Tibial nerve (tissue), 4 donors: ENCODE results near the gene CARD14. TPM values are rescaled to one million over a fixed set of nuclear protein-coding genes. Genes with fewer than 3 reads are reported as not detected.

ENCODE experiments used
- DNase-seq, 2 donors: peaks; one replicate each; pipeline ENCODE4 v3.0.0-alpha.2; 2019; ENCODE audit warnings: low spot score in 2 of 2
- H3K27ac ChIP-seq, 4 donors: fragments of 200-600 bp; sonication (generic) in 3 of 4; one replicate each; pipeline ENCODE4 v1.5.1; 2017 to 2019; ENCODE audit warnings: mild to moderate bottlenecking in 1 of 4
- H3K27me3 ChIP-seq, 2 donors: fragments of 200-600 bp; sonication (generic) in 1 of 2; one replicate each; pipeline versions ENCODE4 v1.5.1 to v1.6.0; 2017 to 2019
- H3K36me3 ChIP-seq, 3 donors: fragments of 200-600 bp; sonication (generic); one replicate each; pipeline ENCODE4 v1.5.1; 2018 to 2019
- H3K4me1 ChIP-seq, 4 donors: fragments of 200-600 bp; sonication (generic) in 3 of 4; one replicate each; pipeline ENCODE4 v1.5.1; 2017 to 2019
- H3K4me3 ChIP-seq, 4 donors: fragments of 200-600 bp; sonication (generic) in 3 of 4; one replicate each; pipeline ENCODE4 v1.5.1; 2017 to 2019; ENCODE audit warnings: mild to moderate bottlenecking in 1 of 4, moderate library complexity in 1 of 4
- H3K9me3 ChIP-seq, 4 donors: fragments of 200-600 bp; sonication (generic) in 3 of 4; one replicate each; pipeline ENCODE4 v1.5.1; 2017 to 2019
- EP300 ChIP-seq, 2 donors: sonication (generic); formaldehyde crosslinking; IDR thresholded peaks; one replicate each; pipeline ENCODE4 v1.6.1; 2017; ENCODE audit warnings: antibody characterized with exemption in 2 of 2, mild to moderate bottlenecking in 1 of 2
- POLR2A ChIP-seq, 2 donors: fragments of 450-650 bp; IDR thresholded peaks; one replicate each; pipeline ENCODE4 v1.6.1; 2017; ENCODE audit warnings: antibody characterized with exemption in 2 of 2, mild to moderate bottlenecking in 2 of 2, moderate library complexity in 2 of 2
- WGBS, 2 donors: methylation state at CpG; one replicate each; pipeline ENCODE4 v1.1.5; 2018; 5-methylcytosine and 5-hydroxymethylcytosine counted together
- total RNA-seq, 4 donors: library from RNA; depleted of rRNA; stranded (reverse); fragments of >200 nt; gene quantifications; one replicate each; pipeline ENCODE4 v1.1.0, GENCODE V29; 2016
- TF ChIP-seq, protein P1 (sequence below), 5 experiments: fragments of 200-600 bp in 3 of 5; fragments of 450-650 bp in 2 of 5; sonication (generic) in 3 of 5; IDR thresholded peaks; one replicate each; pipeline ENCODE4 v1.5.1; 2016 to 2019; ENCODE audit warnings: antibody characterized with exemption in 5 of 5, mild to moderate bottlenecking in 3 of 5, moderate library complexity in 2 of 5

The CARD14 gene
- total RNA-seq, 4 donors from 2014 or later, result 0.22 to 4.4 (median 1.3) TPM

DNA sequence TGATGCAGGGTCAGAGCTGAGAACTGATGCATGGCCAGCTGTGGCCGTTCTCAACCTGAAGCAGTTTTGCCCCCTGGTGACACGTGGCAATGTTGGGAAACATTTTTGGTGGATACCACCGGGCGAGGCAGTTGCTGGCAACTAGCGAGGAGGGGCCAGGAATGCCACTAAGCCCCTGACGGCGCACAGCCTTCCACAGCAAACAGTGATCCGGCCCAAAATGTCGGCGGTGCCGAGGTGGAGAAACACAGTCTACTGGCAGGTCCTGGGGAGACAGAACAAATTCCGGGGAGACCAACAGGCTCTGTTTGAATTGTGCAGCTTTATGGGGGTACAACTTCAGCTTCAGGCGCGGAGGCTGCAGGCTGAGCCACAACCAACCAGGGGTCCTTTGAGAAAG, 58.6 kb downstream of the CARD14 start:
- peaks cover 0 to 88% (median 0%) of the 10 kb centered on the region in 3 donors for H3K36me3 ChIP-seq
- 86 to 92% methylated on average over 14 of the region's 14 CpGs for WGBS, 2 donors

DNA sequence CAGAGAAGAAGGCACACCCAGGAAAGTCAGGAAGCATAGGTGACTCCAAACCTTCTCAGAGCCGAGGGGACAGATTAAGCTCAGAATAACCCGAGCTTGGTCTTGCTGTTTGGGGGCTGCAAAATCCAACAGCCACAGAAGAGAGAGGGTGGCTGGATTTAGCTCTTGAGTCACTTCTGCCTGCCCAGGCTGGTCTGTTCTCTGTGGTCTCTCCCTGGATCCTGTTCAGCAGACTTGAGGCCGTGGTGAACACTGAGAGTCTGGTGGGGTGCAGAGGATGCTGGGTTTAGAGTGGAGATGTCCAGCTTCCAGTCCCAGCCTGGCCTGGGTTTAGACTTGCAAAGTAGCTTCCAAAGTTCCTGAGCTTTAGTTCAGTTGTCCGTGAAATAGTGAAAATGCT, 59.2 kb downstream of the CARD14 start:
- TF ChIP-seq, protein P1, sequence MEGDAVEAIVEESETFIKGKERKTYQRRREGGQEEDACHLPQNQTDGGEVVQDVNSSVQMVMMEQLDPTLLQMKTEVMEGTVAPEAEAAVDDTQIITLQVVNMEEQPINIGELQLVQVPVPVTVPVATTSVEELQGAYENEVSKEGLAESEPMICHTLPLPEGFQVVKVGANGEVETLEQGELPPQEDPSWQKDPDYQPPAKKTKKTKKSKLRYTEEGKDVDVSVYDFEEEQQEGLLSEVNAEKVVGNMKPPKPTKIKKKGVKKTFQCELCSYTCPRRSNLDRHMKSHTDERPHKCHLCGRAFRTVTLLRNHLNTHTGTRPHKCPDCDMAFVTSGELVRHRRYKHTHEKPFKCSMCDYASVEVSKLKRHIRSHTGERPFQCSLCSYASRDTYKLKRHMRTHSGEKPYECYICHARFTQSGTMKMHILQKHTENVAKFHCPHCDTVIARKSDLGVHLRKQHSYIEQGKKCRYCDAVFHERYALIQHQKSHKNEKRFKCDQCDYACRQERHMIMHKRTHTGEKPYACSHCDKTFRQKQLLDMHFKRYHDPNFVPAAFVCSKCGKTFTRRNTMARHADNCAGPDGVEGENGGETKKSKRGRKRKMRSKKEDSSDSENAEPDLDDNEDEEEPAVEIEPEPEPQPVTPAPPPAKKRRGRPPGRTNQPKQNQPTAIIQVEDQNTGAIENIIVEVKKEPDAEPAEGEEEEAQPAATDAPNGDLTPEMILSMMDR (IDR thresholded peaks at IDR 0.05), result no peak
- no peak for TF ChIP-seq POLR2A (IDR thresholded peaks at IDR 0.05)
- TF ChIP-seq EP300 (IDR thresholded peaks at IDR 0.05), result no peak
- no peaks in the 10 kb centered on the region for H3K4me1 ChIP-seq
- WGBS, 2 donors, result 91 to 96% methylated on average over 4 of the region's 4 CpGs
- no peak for DNase-seq
- H3K9me3 ChIP-seq, result peaks cover 0 to 26% (median 8%) of the 10 kb centered on the region in 4 donors
- H3K27ac ChIP-seq, result no peak overlapping the region
- no peak overlapping the region for H3K4me3 ChIP-seq
- H3K36me3 ChIP-seq, result peaks cover 0 to 93% (median 0%) of the 10 kb centered on the region in 3 donors
- H3K27me3 ChIP-seq, result no peaks in the 10 kb centered on the region

More for the DNA sequence above, 58.6 kb downstream of the CARD14 start:
- Histone ChIP-seq H3K4me3 (no peak overlapping the region), H3K27ac (no peak overlapping the region), H3K9me3 (peaks cover 0 to 21% (median 8%) of the 10 kb centered on the region in 4 donors), H3K27me3 (no peaks in the 10 kb centered on the region), H3K4me1 (no peaks in the 10 kb centered on the region)
- no peak for DNase-seq
- no peak for TF ChIP-seq POLR2A (IDR thresholded peaks at IDR 0.05)
- no peak for TF ChIP-seq EP300 (IDR thresholded peaks at IDR 0.05)
- TF ChIP-seq, protein P1 (IDR thresholded peaks at IDR 0.05), result no peak

DNA sequence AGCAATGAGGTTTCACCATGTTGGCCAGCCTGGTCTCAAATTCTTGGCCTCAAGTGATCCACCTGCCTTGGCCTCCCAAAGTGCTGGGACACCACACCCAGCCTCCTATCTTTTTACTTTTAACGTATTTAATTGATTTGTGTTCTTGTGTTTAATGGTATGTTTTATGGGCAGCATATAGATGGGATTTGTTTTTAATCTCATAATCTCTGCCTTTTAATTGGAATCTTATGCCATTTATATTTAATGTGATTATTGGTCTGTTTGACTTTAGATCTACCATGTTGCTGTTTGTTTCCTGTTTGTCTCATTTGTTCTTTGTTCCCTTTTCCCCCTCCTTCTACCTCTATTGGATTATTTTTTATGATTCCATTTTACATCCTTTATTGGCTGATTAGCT, 62.6 kb downstream of the CARD14 start:
- H3K36me3 ChIP-seq, result peaks cover 2 to 99% (median 3%) of the 10 kb centered on the region in 3 donors
- DNase-seq, result no peak
- H3K27me3 ChIP-seq, result no peaks in the 10 kb centered on the region
- H3K4me3 ChIP-seq, result no peak overlapping the region
- TF ChIP-seq EP300 (IDR thresholded peaks at IDR 0.05) (no peak), POLR2A (IDR thresholded peaks at IDR 0.05) (no peak)
- TF ChIP-seq, protein P1 (IDR thresholded peaks at IDR 0.05), result no peak
- H3K27ac ChIP-seq, result no peak overlapping the region
- WGBS, 2 donors, result 92 to 97% methylated on average over 1 of the region's 1 CpG
- no peaks in the 10 kb centered on the region for H3K4me1 ChIP-seq
- H3K9me3 ChIP-seq, result peaks cover 0 to 32% (median 8%) of the 10 kb centered on the region in 4 donors

- peaks cover 3 to 99% (median 5%) of the 10 kb centered on the region in 3 donors for H3K36me3 ChIP-seq
- H3K4me3 ChIP-seq, result no peak overlapping the region
- WGBS, 2 donors, result 98% methylated on average over 3 of the region's 3 CpGs
- DNase-seq, result no peak
- H3K27ac ChIP-seq, result no peak overlapping the region
- peaks cover 0 to 32% (median 8%) of the 10 kb centered on the region in 4 donors for H3K9me3 ChIP-seq
- H3K27me3 ChIP-seq, result no peaks in the 10 kb centered on the region
- H3K4me1 ChIP-seq, result no peaks in the 10 kb centered on the region
- TF ChIP-seq EP300 (IDR thresholded peaks at IDR 0.05) (no peak), POLR2A (IDR thresholded peaks at IDR 0.05) (no peak)
- TF ChIP-seq, protein P1 (IDR thresholded peaks at IDR 0.05), result no peak
These were observed 63.4 kb downstream of the CARD14 start for GRCh38 chr17:80233202-80233601.

DNA sequence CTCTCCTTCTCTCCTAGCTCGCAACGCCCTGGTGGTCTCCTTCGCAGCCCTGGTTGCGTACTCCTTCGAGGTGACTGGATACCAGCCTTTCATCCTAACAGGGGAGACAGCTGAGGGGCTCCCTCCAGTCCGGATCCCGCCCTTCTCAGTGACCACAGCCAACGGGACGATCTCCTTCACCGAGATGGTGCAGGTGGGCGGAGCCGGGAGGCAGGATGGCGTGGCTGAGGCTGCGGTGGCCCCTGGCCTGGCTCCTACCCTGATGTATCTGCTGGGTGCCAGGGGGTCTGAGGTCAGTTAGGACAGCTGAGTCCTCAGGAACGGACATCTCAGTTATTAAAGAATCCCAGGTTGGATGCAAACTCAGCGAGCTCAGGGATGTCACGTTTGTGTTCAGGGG, 67.1 kb downstream of the CARD14 start:
- no peak for DNase-seq
- no peak overlapping the region for H3K27ac ChIP-seq
- TF ChIP-seq, protein P1 (IDR thresholded peaks at IDR 0.05), result no peak
- no peak for TF ChIP-seq EP300 (IDR thresholded peaks at IDR 0.05)
- TF ChIP-seq POLR2A (IDR thresholded peaks at IDR 0.05), result no peak
- H3K36me3 ChIP-seq, result peaks cover 3 to 92% (median 8%) of the 10 kb centered on the region in 3 donors
- H3K27me3 ChIP-seq, result no peaks in the 10 kb centered on the region
- no peak overlapping the region for H3K4me3 ChIP-seq
- WGBS, 2 donors, result 86 to 100% methylated on average over 6 to 17 of the region's 17 CpGs
- H3K4me1 ChIP-seq, result no peaks in the 10 kb centered on the region
- H3K9me3 ChIP-seq, result peaks cover 0 to 27% (median 8%) of the 10 kb centered on the region in 4 donors
